Left renal cortex interstitium (tissue), 4 donors: ENCODE results near the gene ENDOV. TPM values are rescaled to one million over a fixed set of nuclear protein-coding genes. Genes with fewer than 3 reads are reported as not detected.

Experiments
- DNase-seq, 4 donors: peaks; one replicate each; pipeline ENCODE4 v3.0.0-alpha.2; 2013; ENCODE audit warnings: low read depth in 4 of 4, low spot score in 2 of 4, missing footprints in 1 of 4
- polyA plus RNA-seq, 4 donors: library from polyadenylated mRNA; unstranded; fragments of 120-200 nt; gene quantifications; one replicate each; pipeline ENCODE4 v1.2.1, GENCODE V29; 2013; ENCODE audit not compliant: insufficient read length in 4 of 4

ENDOV gene
- polyA plus RNA-seq, 4 donors = 25.7 to 46.9 (median 35.2) TPM

DNA sequence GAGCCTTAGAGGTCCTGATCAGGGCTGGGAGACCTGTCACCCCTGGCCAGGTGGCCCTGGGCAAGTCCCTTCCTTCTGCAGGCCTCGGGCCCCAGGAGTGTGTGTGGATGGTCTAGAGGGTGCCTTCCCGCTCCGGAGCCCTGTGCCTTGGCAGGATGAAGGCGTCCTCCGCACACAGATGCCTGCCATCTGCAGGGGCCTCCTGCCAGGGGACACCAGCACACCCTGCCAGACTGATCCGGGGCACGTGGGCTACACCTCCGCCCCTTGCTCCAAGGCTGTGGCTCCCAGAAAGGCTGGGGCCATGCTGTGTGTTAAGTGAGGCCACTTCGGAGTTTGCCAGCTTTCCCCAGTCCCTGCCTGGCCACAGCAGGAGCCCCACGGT lies 30.8 kb downstream of the ENDOV start:
- DNase-seq = no peak

DNA sequence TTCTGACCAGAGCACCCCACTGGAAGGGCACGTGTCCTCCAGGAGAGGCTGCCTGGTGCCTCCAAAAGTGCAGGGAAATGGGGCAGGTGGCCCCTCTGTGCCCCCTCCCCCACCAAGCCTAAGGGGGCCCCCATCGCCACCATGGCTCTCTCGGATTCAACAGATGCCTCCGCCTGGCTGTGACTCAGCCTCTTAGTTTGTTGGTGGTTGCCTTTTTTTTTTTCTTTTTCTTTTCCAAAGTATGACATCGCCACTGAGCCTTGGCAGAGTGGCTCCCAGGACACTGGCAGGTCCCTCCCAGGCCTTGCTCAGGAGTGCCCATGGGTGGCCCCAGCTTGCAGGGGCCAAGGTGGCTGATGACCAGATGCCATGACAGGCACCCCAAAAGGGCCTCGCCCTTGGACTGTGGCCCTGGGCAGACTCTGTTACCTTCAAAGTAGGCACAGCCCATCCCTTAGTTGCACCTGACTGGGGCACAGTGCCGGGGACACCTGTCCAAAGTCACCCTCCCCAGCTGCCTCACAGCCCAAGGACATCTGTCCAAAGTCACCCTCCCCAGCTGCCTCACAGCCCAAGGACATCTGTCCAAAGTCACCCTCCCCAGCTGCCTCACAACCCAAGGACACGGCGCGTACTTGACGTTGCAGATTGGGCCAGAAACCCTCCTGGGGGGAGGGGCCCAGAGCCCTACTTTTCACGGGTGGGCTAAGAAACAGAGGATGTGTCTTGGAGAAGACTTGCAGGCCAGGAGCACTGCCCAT lies 31.9 kb downstream of the ENDOV start:
- no peak for DNase-seq

DNA sequence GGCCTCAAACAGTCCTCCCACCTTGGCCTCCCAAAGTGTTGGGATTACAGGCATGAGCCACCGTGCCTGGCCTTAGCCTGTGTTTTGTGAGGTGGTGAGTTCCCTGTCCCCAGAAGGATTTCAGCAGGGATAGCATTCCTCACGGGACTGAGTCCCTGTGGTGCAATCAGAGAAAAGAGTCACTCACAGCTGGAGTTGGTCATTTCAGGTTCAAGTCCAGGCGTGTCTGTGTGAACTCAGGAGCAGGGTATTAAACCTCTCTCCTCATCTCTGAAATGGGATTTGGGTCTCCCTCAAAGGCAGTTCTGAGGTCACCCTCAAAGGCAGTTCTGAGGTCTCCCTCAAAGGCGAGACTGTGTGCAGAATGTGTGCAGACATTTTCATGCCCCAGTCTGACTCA lies 32.8 kb downstream of the ENDOV start:
- no peak for DNase-seq

DNA sequence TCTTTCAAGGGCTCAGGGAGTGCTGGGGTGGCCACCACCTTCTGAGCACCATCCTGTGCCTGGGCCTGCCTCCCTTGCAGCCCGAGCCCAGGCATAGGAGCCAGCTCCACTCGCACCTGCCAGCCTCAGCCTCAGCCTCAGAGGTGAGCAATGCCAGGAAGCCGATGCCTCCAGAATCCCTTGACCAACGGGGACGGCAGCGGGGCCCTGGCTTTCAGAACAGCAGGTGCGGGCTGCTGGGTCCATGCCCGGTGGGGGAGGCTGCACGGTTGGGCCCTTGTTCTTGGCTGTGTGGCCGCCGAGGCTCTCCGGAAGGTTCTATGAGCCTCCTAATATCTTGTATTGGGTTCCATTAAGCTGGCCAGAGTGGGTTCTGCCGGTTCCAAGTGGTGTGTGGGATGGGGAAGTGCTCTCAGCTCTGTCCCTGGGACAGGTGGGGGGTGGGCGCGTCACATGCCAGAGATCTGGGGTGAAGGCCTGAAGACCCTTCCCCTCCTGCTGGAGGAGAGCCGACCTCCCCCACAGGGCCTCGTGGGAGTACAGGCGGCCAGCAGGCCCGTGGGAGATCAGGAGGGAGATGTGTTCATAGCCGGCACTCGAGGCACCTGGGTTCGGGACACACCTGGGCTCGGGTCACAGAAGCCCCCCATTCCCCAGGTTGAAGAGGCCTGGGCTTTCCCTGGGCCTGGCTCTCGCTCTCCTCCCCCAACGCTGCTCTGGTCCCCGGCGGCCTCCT lies 34.4 kb downstream of the ENDOV start:
- no peak for DNase-seq

DNA sequence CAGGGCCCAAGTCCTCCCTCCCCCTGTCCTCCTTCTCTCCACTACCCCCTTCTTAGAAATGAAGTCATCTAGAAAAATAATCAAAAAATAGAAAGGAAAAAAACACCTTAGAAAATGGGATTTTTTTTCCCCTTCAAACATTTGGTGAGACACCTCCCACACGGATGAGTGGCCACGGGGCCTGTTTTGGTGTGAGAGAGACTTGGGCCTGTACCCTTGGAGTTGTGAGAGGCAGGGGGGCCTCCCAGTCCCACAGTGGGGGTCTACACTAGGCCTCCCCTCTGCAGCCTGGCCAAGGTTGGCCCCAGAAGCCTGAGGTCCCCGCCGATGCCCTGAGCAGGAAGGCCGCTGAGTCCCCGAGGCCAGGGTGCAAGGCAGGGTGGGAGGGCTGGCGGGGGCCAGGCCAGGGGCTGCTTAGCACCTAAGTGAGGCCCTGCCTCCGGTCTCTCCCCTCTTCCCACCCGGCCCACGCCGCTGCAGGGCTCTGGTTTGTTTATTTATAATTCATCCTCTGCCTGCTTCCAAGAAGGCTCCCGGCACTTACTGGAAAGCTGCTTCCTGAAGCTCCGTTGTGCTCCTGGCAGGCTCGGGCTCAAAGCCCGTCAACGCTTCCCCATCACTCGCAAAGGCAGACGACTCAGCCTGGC lies 35.1 kb downstream of the ENDOV start:
- DNase-seq = no peak

DNA sequence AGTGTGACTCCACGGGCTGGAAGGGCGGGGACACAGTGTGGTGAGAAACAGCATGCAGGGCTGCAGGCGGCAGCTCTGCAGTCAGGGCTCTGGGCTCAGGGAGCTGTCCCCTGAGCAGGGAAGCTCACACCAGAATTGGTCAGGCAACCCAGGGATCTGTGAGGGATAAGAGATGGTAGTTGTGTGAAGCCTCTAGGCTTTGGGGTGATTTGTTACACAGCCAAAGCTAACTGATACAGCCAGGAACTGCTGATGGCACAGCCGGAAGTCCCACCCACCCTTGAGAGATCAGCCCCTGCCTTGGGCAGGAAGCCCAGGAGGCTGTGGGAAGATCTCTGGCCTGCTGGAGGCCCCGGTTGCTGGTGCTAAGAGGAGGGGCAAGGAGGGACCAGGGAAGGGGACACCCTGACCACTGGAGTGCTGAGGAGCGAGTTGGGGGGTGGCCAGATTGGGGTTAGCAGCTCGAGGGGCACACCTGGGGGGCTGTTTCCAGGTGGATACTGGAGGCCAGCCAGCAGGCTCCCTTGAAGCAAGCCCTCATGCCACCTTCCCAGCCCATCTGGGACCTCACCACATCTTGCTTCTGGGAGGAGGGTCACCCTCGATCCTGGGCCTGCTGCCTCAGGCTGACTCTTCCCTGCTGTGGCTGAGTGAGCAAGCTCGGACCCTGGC lies 36.3 kb downstream of the ENDOV start:
- DNase-seq = no peak

DNA sequence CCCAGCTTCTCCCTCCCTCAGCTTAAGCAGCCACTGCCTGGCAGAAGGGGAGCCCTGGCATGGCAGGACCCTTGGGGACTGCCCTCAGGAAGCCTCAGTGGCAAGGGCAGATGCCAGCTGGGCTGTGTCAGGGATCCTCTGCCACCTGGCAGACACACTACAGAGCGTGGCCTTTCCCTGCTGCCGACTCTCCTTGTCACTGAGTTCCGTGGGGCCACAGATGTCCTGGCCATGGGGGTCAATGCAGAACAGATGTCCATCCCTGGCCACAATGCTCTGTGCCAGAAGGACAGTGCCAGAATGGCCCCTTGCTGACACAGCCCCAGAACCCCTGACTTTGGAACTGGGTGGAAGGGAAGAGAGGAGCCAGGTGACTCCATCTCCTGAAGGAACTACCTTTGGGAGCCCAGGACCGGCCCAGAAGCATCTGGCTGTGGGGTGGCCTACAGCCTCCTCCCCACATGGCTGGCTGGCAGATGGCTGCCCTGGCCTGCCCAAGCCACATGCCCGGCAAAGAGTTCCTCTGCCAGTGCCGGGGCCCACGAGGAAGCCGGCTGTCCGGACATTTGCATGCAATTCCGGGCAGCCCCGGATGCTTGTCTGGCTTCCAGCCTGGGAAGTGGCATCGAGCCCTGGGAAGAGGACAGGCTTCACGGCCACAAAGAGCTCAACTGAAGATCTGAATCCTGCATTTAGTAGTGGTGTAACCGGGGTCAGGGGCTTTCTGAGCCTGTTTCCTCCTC lies 37.4 kb downstream of the ENDOV start:
- DNase-seq = no peak

DNA sequence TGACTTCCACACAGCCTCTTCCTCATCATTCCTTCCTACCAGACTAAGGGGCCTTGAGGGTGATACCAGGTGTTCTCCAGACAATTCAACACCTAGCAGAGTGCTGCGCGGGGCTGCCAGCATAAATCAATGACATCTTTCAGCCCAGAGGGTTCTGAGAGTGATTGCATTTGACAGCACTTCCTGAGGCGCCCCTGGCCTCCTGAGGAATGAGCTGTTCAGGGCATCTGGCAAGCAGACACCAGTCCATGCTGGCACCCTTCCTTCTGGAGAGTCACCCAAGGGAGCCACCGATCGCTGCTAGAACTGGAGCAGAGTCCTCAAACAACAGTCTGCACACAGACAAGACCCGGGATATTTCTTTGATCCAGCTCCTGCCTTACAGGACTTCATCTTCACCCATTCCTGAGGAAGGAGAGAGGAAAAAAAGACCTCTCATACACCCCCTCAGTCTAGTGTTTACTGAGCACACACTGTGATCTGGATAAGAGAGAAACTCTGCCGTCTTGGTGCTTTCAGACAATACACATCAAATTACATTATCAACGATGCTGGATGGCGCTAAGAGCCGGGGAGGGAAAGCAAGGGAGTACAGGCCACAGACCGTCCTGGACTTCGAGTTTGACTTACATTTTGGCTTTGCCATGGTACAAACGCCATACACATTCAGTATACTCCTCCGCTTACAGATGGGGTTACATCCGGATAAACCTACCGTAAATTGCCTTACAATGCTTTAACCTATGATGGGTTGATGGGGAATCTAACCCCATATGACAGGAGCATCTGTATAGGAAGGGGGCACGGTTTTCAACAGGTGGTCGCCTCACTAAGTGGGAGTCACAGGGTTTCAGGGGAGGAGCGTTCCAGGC lies 38.4 kb downstream of the ENDOV start:
- DNase-seq = no peak

DNA sequence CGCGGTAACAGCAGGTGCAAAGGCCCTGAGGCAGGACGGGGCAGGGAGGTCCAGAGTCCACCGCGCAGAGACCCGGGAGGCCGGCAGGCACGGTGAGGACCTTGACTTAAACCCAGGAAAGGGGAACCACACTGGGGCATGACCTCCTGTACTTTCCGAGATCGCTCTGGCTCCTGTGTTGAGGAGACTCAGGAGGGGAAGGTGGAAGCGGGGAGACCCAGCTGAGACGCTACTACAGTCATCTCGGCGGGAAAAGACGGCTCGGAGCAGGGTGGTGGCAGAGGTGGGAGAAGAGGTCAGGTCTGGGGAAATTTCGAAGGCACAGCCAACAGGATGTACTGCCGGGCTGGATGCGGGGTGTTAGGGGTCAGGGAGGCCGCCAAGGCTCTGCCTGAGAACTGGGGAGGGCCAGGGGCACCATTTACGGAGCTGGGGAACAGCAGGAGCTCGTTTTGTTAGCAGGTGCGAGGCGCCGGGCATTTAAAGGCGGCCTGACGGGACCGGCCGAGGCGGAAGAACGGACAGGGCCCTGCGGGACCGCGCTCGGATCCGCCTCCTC lies 39.1 kb downstream of the ENDOV start:
- no peak for DNase-seq

DNA sequence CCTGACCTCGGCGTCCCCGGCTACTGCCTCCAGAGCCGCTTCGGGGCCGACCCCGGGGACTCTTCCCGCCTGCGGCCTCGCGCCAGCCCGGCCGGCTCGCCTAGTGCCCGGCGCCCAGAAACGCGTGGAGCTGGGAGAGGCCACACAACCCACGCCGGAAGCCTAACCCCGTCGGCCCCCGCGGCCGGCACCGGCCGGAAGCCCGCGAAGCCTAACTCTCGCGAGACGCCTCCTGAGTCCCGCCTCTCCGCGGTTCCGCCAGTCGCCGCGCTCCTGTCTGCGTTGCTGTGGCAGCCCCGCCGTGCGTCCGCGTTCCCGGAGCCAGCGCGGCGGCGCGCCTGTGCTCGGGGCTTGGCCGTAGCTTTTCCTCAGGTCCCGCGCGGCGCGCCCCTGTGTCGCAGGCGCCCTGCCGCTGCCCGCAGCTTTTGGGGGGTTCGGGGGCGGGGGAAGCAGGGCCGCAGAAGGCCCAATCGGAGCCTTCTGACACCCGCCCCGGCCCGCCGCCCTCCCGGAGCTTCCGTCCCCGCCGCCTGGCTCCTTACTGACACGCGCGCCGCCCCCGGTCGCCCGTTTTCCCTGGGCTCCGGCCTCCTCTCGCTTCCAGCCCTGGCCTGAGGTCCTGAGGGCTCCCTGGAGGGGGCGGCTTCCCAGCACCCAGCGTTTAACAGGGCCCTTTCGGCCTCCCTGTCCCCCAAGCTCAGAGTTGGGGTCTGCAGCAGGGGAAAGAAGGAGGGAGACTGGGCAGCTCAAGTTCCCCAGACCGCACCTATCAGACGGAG lies 39.8 kb downstream of the ENDOV start:
- peak; percentile 81 to 93 (median 90) for DNase-seq

DNA sequence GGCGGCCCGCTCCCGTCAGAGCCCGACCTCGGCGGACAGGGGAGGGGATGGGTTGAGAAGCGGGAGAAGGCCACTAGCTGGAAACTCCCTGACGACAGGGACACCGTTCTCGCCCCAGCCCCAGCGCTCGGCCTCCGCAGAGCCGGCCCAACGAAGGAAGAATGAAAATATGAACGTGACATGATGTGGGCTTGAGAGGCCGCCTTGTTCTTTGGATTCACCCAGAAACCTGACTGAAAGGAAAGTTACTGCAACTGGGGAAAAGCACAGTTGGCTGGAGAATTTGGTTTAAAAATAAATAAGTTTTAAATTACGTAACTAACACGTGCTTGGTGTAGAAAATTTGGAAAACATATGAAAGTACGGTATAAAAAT lies 40.4 kb downstream of the ENDOV start:
- DNase-seq = no peak

DNA sequence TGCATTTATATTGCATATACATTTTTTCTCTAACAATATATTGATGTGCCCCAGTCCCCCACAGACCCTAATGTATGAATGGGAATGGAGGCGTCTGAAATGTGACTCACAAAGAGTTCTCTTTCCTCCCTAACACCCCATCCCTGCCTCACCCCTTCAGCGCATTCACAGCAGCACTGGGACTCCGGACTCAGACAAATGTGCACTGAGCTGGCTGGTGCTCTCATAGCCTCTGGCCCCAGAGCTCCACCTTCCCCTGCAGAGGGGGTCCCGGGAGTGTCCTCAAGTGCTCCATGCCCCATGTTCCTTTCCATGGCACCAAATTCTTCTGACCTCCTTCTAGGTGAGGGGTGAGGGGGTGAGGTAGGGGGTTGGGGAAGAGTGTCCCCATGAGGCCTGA lies 40.8 kb downstream of the ENDOV start:
- DNase-seq = no peak

DNA sequence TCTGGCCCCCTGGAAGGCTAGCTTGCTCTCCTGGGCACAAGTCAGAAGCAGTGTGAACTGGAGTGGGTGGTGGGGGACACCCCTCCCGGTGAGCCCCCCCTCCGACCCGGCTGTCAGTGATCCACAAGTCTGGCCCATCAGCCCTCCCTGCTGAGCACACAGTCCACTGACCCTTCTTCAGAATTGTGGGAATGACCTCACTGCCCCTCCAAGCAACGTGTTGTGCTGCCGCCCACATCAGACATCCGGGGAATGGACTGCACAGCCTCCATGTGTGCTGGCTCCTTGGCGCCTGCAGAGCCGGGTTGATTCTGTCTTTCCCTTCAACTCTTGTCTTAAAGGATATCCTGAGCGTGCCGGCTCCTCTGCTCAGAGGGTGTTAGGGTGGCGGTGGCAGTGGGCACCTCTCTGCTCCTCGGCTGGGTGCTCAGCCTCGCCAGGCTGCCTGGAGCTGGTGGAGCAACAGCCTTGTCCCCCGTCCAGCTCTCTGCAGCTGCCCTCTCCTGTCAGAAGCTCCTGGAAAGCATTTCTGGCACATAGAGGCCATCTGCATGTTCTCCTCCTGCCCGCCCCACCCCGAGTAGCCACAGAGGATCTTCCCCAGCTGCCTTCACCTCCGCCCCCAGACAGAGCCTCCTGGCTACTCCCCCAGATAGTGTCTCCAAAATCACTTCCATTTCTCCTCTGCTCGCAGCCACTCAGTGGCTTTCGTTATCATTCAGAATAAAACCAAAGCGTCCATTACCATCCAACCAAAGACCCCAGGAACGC lies 41.7 kb downstream of the ENDOV start:
- DNase-seq = no peak

DNA sequence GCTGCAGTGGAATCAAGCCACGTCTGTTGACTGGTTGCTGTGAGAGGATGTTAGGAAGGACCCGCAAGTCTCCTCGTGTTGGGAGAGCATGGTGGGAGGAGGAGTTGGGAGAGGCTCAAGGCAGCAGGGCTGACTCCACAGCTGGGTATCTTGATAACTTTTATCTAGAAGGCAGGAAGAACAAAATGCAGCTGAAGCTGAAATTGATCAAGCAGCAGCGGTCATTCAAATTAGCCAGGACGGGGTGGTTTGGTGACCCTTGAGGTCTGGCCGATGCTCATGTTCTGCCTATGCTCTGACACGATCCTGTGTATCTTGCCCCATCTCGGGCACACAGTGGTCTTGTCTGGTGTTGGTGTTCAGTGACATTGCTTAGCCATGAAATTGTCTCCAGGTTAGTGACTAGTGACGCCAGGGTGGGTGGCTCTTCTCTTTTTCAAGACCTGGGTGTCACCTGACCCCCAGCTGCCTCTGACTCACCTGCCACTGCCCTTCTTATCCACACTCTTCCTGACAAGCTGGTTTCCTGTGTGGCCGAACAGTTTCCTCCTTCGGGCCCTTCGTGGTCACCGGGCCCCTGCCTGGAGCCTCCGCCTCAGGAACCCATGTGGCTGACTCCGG lies 42.4 kb downstream of the ENDOV start:
- no peak for DNase-seq

DNA sequence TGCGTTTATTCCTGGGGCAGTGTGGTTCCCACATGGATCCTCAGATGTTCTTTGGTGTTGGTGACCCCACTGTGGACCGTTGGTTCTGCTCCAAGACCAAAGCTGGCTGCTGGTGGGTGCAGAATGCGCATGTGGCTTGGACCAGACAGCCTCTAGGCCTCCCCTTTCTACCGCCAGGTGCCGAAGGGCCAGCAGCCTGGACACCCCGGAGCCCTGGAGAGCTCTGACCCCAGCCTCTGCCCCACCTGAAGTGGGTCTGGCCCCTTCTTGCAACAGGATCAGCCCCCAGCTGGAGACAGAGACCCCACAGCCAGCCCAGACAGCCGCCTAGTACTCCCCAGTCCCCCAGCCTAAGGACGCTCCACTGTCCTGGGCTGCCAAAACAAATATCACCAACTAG lies 43.0 kb downstream of the ENDOV start:
- DNase-seq = no peak

DNA sequence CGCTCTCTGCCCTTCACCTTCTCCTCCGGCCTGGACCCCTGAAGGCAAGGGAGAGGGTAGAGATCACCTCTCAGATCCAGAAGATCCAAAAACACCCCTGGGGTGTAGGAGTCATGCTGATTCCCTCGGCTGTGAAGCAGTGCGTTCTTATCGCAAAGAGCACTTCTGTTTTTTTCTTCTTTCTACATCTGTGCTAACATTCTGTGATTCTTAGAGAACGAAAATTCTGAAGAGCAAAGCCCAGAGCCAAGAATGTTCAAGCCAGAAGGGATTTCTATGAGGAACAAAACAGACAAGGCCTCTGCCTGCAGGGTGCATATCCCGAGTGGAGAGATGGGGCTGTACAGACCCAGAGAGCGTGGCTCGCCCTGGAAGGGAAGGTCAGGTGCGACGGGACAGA lies 44.3 kb downstream of the ENDOV start:
- DNase-seq = no peak

DNA sequence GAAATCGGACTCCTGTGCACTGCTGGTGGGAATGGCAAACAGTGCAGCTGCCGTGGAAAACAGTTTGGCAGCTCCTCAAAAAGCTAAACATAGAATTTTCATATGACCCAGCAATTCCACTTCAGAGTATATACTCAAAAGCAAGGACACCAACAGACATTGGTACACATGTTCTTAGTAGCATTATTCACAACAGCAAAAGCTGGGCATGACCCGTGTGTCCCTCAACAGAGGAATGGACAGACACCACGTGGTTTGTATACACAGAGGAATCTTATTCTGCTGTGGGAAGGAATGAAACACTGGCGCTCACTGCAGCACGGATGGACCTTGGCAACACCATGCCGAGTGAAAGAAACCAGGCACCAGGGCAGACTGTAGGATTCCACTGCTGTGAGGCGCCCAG lies 45.5 kb downstream of the ENDOV start:
- no peak for DNase-seq
